Measurements from ENCODE around the gene NUB1. TPM values are rescaled to one million over a fixed set of nuclear protein-coding genes. Genes with fewer than 3 reads are reported as not detected.

The NUB1 gene
- total and polyA plus RNA-seq, 4 donors: 33.2 to 62.2 (median 50.5) TPM

GRCh38 chr7:151406051-151406875 is 64.7 kb downstream of the NUB1 start:
- WGBS (ENCODE audit: insufficient coverage): 92% methylated on average over 17 of the region's 24 CpGs
- peak overlapping the region; percentile 75 for H3K27ac ChIP-seq (ENCODE audit: low read depth, low read length)

GRCh38 chr7:151406886-151407583 is 65.4 kb downstream of the NUB1 start:
- H3K27me3 ChIP-seq (ENCODE audit: control insufficient read depth, insufficient read depth, low read length): peaks cover 18% of the 10 kb centered on the region

More at GRCh38 chr7:151406051-151406875, 64.7 kb downstream of the NUB1 start:
- Histone ChIP-seq H3K4me3 (ENCODE audit: low read depth, low read length) (no peak overlapping the region), H3K36me3 (ENCODE audit: control insufficient read depth, insufficient read depth, low read length) (peaks cover 3% of the 10 kb centered on the region), H3K4me1 (ENCODE audit: control insufficient read depth, insufficient read depth, low read length) (peaks cover 54% of the 10 kb centered on the region), H3K9me3 (ENCODE audit: control insufficient read depth, insufficient read depth, low read length) (no peaks in the 10 kb centered on the region), H3K27me3 (ENCODE audit: control insufficient read depth, insufficient read depth, low read length) (peaks cover 19% of the 10 kb centered on the region)
- DNase-seq (ENCODE audit: low read depth in 4 of 6, low spot score in 6 of 6): no peak

GRCh38 chr7:151408498-151408838 is 66.9 kb downstream of the NUB1 start:
- peaks cover 3% of the 10 kb centered on the region for H3K36me3 ChIP-seq (ENCODE audit: control insufficient read depth, insufficient read depth, low read length)
- peak overlapping the region; percentile 82 for H3K27ac ChIP-seq (ENCODE audit: low read depth, low read length)
- peak overlapping the region; percentile 84 for H3K4me3 ChIP-seq (ENCODE audit: low read depth, low read length)
- no peaks in the 10 kb centered on the region for H3K9me3 ChIP-seq (ENCODE audit: control insufficient read depth, insufficient read depth, low read length)
- no peak for DNase-seq (ENCODE audit: low read depth in 4 of 6, low spot score in 6 of 6)
- H3K27me3 ChIP-seq (ENCODE audit: control insufficient read depth, insufficient read depth, low read length): peaks cover 18% of the 10 kb centered on the region
- peaks cover 57% of the 10 kb centered on the region for H3K4me1 ChIP-seq (ENCODE audit: control insufficient read depth, insufficient read depth, low read length)
- 67% methylated on average over 6 of the region's 7 CpGs for WGBS (ENCODE audit: insufficient coverage)

More at GRCh38 chr7:151406886-151407583, 65.4 kb downstream of the NUB1 start:
- H3K4me1 ChIP-seq (ENCODE audit: control insufficient read depth, insufficient read depth, low read length): peaks cover 57% of the 10 kb centered on the region
- 85% methylated on average over 7 of the region's 9 CpGs for WGBS (ENCODE audit: insufficient coverage)
- peaks cover 3% of the 10 kb centered on the region for H3K36me3 ChIP-seq (ENCODE audit: control insufficient read depth, insufficient read depth, low read length)
- H3K9me3 ChIP-seq (ENCODE audit: control insufficient read depth, insufficient read depth, low read length): no peaks in the 10 kb centered on the region
- no peak for DNase-seq (ENCODE audit: low read depth in 4 of 6, low spot score in 6 of 6)
- peak overlapping the region; percentile 4 for H3K4me3 ChIP-seq (ENCODE audit: low read depth, low read length)
- peak overlapping the region; percentile 2 for H3K27ac ChIP-seq (ENCODE audit: low read depth, low read length)

GRCh38 chr7:151408839-151409666 is 67.4 kb downstream of the NUB1 start:
- 6% methylated on average over 55 of the region's 61 CpGs for WGBS (ENCODE audit: insufficient coverage)
- Histone ChIP-seq H3K4me1 (ENCODE audit: control insufficient read depth, insufficient read depth, low read length) (peaks cover 52% of the 10 kb centered on the region), H3K36me3 (ENCODE audit: control insufficient read depth, insufficient read depth, low read length) (peaks cover 3% of the 10 kb centered on the region), H3K9me3 (ENCODE audit: control insufficient read depth, insufficient read depth, low read length) (no peaks in the 10 kb centered on the region), H3K27me3 (ENCODE audit: control insufficient read depth, insufficient read depth, low read length) (peaks cover 18% of the 10 kb centered on the region), H3K4me3 (ENCODE audit: low read depth, low read length) (peak overlapping the region; percentile 84), H3K27ac (ENCODE audit: low read depth, low read length) (peak overlapping the region; percentile 82)
- peak in 2 of 6 donors; percentile 40 to 45 for DNase-seq (ENCODE audit: low read depth in 4 of 6, low spot score in 6 of 6)

- peak within 1 kb of the TSS; percentile 84 for H3K27ac ChIP-seq (ENCODE audit: low read depth, low read length)
Measured at GRCh38 chr7:151409667-151410404, 68.2 kb downstream of the NUB1 start, which contains the start of gene WDR86. Gene WDR86, minus strand, starts transcription at chr7:151410038. Its CDS starts 449 bp downstream, at chr7:151409589.

GRCh38 chr7:151410405-151411390 is 69.1 kb downstream of the NUB1 start:
- peaks cover 18% of the 10 kb centered on the region for H3K27me3 ChIP-seq (ENCODE audit: control insufficient read depth, insufficient read depth, low read length)
- peaks cover 36% of the 10 kb centered on the region for H3K4me1 ChIP-seq (ENCODE audit: control insufficient read depth, insufficient read depth, low read length)
- H3K4me3 ChIP-seq (ENCODE audit: low read depth, low read length): peak overlapping the region; percentile 84
- H3K27ac ChIP-seq (ENCODE audit: low read depth, low read length): peak overlapping the region; percentile 84
- H3K36me3 ChIP-seq (ENCODE audit: control insufficient read depth, insufficient read depth, low read length): peaks cover under 1% of the 10 kb centered on the region
- 19% methylated on average over 55 of the region's 55 CpGs for WGBS (ENCODE audit: insufficient coverage)
- peak in 2 of 6 donors; percentile 80 to 84 for DNase-seq (ENCODE audit: low read depth in 4 of 6, low spot score in 6 of 6)
- no peaks in the 10 kb centered on the region for H3K9me3 ChIP-seq (ENCODE audit: control insufficient read depth, insufficient read depth, low read length)

More at GRCh38 chr7:151409667-151410404, 68.2 kb downstream of the NUB1 start, which contains the start of gene WDR86:
- Histone ChIP-seq H3K9me3 (ENCODE audit: control insufficient read depth, insufficient read depth, low read length) (no peaks in the 10 kb centered on the region), H3K4me1 (ENCODE audit: control insufficient read depth, insufficient read depth, low read length) (peaks cover 44% of the 10 kb centered on the region), H3K27me3 (ENCODE audit: control insufficient read depth, insufficient read depth, low read length) (peaks cover 18% of the 10 kb centered on the region), H3K36me3 (ENCODE audit: control insufficient read depth, insufficient read depth, low read length) (peaks cover 3% of the 10 kb centered on the region), H3K4me3 (ENCODE audit: low read depth, low read length) (peak within 1 kb of the TSS; percentile 84)
- peak in 2 of 6 donors; percentile 88 to 92 for DNase-seq (ENCODE audit: low read depth in 4 of 6, low spot score in 6 of 6)
- under 1% methylated on average over 66 of the region's 75 CpGs for WGBS (ENCODE audit: insufficient coverage)

GRCh38 chr7:151411551-151411950 is 69.9 kb downstream of the NUB1 start:
- Histone ChIP-seq H3K36me3 (ENCODE audit: control insufficient read depth, insufficient read depth, low read length) (no peaks in the 10 kb centered on the region), H3K4me3 (ENCODE audit: low read depth, low read length) (no peak overlapping the region), H3K4me1 (ENCODE audit: control insufficient read depth, insufficient read depth, low read length) (peaks cover 41% of the 10 kb centered on the region), H3K9me3 (ENCODE audit: control insufficient read depth, insufficient read depth, low read length) (no peaks in the 10 kb centered on the region), H3K27ac (ENCODE audit: low read depth, low read length) (no peak overlapping the region), H3K27me3 (ENCODE audit: control insufficient read depth, insufficient read depth, low read length) (peaks cover 18% of the 10 kb centered on the region)
- no peak for DNase-seq (ENCODE audit: low read depth in 4 of 6, low spot score in 6 of 6)
- 81% methylated on average over 4 of the region's 6 CpGs for WGBS (ENCODE audit: insufficient coverage)

GRCh38 chr7:151412318-151412717 is 70.7 kb downstream of the NUB1 start:
- no peaks in the 10 kb centered on the region for H3K36me3 ChIP-seq (ENCODE audit: control insufficient read depth, insufficient read depth, low read length)
- H3K4me1 ChIP-seq (ENCODE audit: control insufficient read depth, insufficient read depth, low read length): peaks cover 37% of the 10 kb centered on the region
- no peak overlapping the region for H3K27ac ChIP-seq (ENCODE audit: low read depth, low read length)
- H3K4me3 ChIP-seq (ENCODE audit: low read depth, low read length): no peak overlapping the region
- H3K27me3 ChIP-seq (ENCODE audit: control insufficient read depth, insufficient read depth, low read length): peaks cover 18% of the 10 kb centered on the region
- no peak for DNase-seq (ENCODE audit: low read depth in 4 of 6, low spot score in 6 of 6)
- WGBS (ENCODE audit: insufficient coverage): 72% methylated on average over 4 of the region's 4 CpGs
- no peaks in the 10 kb centered on the region for H3K9me3 ChIP-seq (ENCODE audit: control insufficient read depth, insufficient read depth, low read length)
